GM12878 (cell line): ENCODE measurements around the gene CMTM5. TPM values are rescaled to one million over a fixed set of nuclear protein-coding genes. Genes with fewer than 3 reads are reported as not detected.

Experiments
- BMI1 ChIP-seq: fragments of 450-650 bp; IDR thresholded peaks from 2 replicates; pipeline ENCODE4 v1.6.1; 2016; ENCODE audit warnings: mild to moderate bottlenecking, moderate library complexity, borderline replicate concordance
- CEBPB ChIP-seq, 2 experiments: fragments of 150-350 bp in 1 of 2; IDR thresholded peaks; 2 replicates each; pipeline ENCODE4 v1.6.1; 2012 to 2014; ENCODE audit warnings: low read depth in 2 of 2, low read length in 2 of 2, borderline replicate concordance in 1 of 2, inconsistent platforms in 1 of 2
- CTCF ChIP-seq, 3 experiments: IDR thresholded peaks in 2 of 3; conservative IDR thresholded peaks in 1 of 3; 2 replicates each; pipeline ENCODE4 v1.5.1; 2011; ENCODE audit warnings: low read depth in 3 of 3, low read length in 3 of 3, mild to moderate bottlenecking in 3 of 3, control low read depth in 2 of 3, moderate library complexity in 2 of 3, inconsistent platforms in 1 of 3, mixed read lengths in 1 of 3; ENCODE audit not compliant: control insufficient read depth in 2 of 3, insufficient read depth in 1 of 3; ENCODE audit errors: extremely low read depth in 1 of 3
- EGR1 ChIP-seq, 2 experiments: IDR thresholded peaks; 1 replicate in 1 of 2; 2 replicates in 1 of 2; pipeline ENCODE4 v1.6.1; 2011 to 2012; ENCODE audit warnings: low read depth in 2 of 2, low read length in 2 of 2, borderline replicate concordance in 1 of 2, mild to moderate bottlenecking in 1 of 2, moderate library complexity in 1 of 2
- GATAD2B ChIP-seq: fragments of 450-650 bp; conservative IDR thresholded peaks from 2 replicates; pipeline ENCODE4 v1.6.1; 2017; ENCODE audit warnings: low read depth, mild to moderate bottlenecking, moderate library complexity
- NKRF ChIP-seq: fragments of 450-650 bp; conservative IDR thresholded peaks from 2 replicates; pipeline ENCODE4 v1.6.1; 2017; ENCODE audit warnings: mild to moderate bottlenecking, moderate library complexity
- RAD21 ChIP-seq: IDR thresholded peaks from 2 replicates; pipeline ENCODE4 v1.6.1; 2011; ENCODE audit warnings: mild to moderate bottlenecking, low read depth, low read length, moderate library complexity; ENCODE audit not compliant: insufficient read depth
- REST ChIP-seq: IDR thresholded peaks from 2 replicates; pipeline ENCODE4 v1.6.1; 2012; ENCODE audit warnings: mild to moderate bottlenecking, low read depth, low read length
- ZBTB4 ChIP-seq: fragments of 450-650 bp; formaldehyde crosslinking; IDR thresholded peaks from 2 replicates; pipeline ENCODE4 v1.4.0; 2022; ENCODE audit warnings: mild to moderate bottlenecking, moderate library complexity
- ZNF687 ChIP-seq: fragments of 450-650 bp; IDR thresholded peaks from 2 replicates; pipeline ENCODE4 v1.6.1; 2017; ENCODE audit warnings: mild to moderate bottlenecking, moderate library complexity
- polyA plus RNA-seq, 11 experiments: library from polyadenylated mRNA; depleted of rRNA in 4 of 11; unstranded in 6 of 11; stranded (reverse) in 5 of 11; fragments of >200 nt; fragmentation: Nextera tagmentation in 4 of 11; fragmentation: Illumina TruSeq in 1 of 11; extraction: Ambion mirVana in 4 of 11; extraction: Trizol in 1 of 11; gene quantifications; 1 replicate in 1 of 11; 2 replicates in 10 of 11; pipeline versions ENCODE4 v1.2.1 to v1.2.3, GENCODE V29; 2011 to 2016; ENCODE audit warnings: inconsistent platforms in 2 of 11, missing spikeins in 2 of 11, low read depth in 1 of 11
- total RNA-seq, 4 experiments: library from RNA; depleted of rRNA in 3 of 4; stranded (reverse); fragments of >200 nt in 3 of 4; fragmentation: Illumina TruSeq in 1 of 4; extraction: Trizol in 1 of 4; gene quantifications; 2 replicates each; pipeline versions ENCODE4 v1.2.1 to v1.2.3, GENCODE V29; 2013 to 2021

The CMTM5 gene
- total and polyA plus RNA-seq, 10 of the 15 experiments (the other 5 are each of a cell fraction or from before 2014, with no cell fraction given): not detected

GRCh38 chr14:23327947-23328744, 48.7 kb upstream of the CMTM5 start (continued):
- TF ChIP-seq CEBPB (IDR thresholded peaks at IDR 0.05; ENCODE audit: borderline replicate concordance in 1 of 2, low read depth in 2 of 2, low read length in 2 of 2) (no peak), EGR1 (IDR thresholded peaks at IDR 0.05; ENCODE audit: borderline replicate concordance in 1 of 2, low read depth in 2 of 2, low read length in 2 of 2) (no peak), CTCF (IDR thresholded peaks at IDR 0.05 in 2 of 3, conservative IDR thresholded peaks at IDR 0.05 in 1 of 3; ENCODE audit: control insufficient read depth in 2 of 3, extremely low read depth in 1 of 3, insufficient read depth in 1 of 3, low read depth in 3 of 3, low read length in 3 of 3) (peak; percentile 79 to 83 (median 82)), ZBTB4 (CRISPR knock-in tag) (no peak), NKRF (no peak), RAD21 (peak; percentile 77), GATAD2B (no peak), REST (no peak), BMI1 (no peak), ZNF687 (no peak)
